K562 (cell line): Measurements from ENCODE around the gene CLHC1. TPM values are rescaled to one million over a fixed set of nuclear protein-coding genes. Genes with fewer than 3 reads are reported as not detected.

Experiments
- BDP1 ChIP-seq: IDR thresholded peaks from 3 replicates; pipeline ENCODE4 v1.6.1; 2011; ENCODE audit not compliant: insufficient read length, insufficient read depth
- BRF2 ChIP-seq: IDR thresholded peaks from 3 replicates; pipeline ENCODE4 v1.6.1; 2011; ENCODE audit warnings: borderline replicate concordance, mild to moderate bottlenecking; ENCODE audit not compliant: insufficient read length, insufficient read depth
- CHD1 ChIP-seq: fragments of 200-600 bp; sonication (generic); IDR thresholded peaks from one replicate; pipeline ENCODE4 v1.6.1; 2012; ENCODE audit warnings: mild to moderate bottlenecking, moderate library complexity, low read length, inconsistent platforms
- DIDO1 ChIP-seq: fragments of 450-650 bp; IDR thresholded peaks from 2 replicates; pipeline ENCODE4 v1.6.1; 2016; ENCODE audit warnings: low read depth, missing biosample characterization, missing genetic modification characterization
- EP400 ChIP-seq: fragments of 450-650 bp; IDR thresholded peaks from 2 replicates; pipeline ENCODE4 v1.6.1; 2017; ENCODE audit warnings: antibody characterized with exemption, mild to moderate bottlenecking, moderate library complexity
- FOXA1 ChIP-seq: fragments of 450-650 bp; IDR thresholded peaks from 2 replicates; pipeline ENCODE4 v1.6.1; 2016; ENCODE audit warnings: mild to moderate bottlenecking, borderline replicate concordance
- GTF2B ChIP-seq: IDR thresholded peaks from 2 replicates; pipeline ENCODE4 v1.6.1; 2011; ENCODE audit not compliant: insufficient read length; ENCODE audit errors: extremely low read depth
- HDAC6 ChIP-seq: IDR thresholded peaks from 2 replicates; pipeline ENCODE4 v1.6.1; 2012; ENCODE audit warnings: low read depth, mild to moderate bottlenecking, control low read depth, inconsistent platforms, low read length, moderate library complexity
- LEF1 ChIP-seq: fragments of 450-650 bp; IDR thresholded peaks from 2 replicates; pipeline ENCODE4 v1.6.1; 2016; ENCODE audit warnings: mild to moderate bottlenecking
- MED1 ChIP-seq: sonication (generic); formaldehyde crosslinking; IDR thresholded peaks from 2 replicates; pipeline ENCODE4 v1.8.1; 2023; ENCODE audit warnings: missing genetic modification reagents, borderline replicate concordance
- NR2F6 ChIP-seq: fragments of 450-650 bp; formaldehyde crosslinking; IDR thresholded peaks from 2 replicates; pipeline ENCODE4 v1.4.0; 2020; ENCODE audit warnings: mild to moderate bottlenecking
- PHF21A ChIP-seq: fragments of 450-650 bp; IDR thresholded peaks from 2 replicates; pipeline ENCODE4 v1.6.1; 2017; ENCODE audit warnings: low read depth, borderline replicate concordance
- PRMT5 ChIP-seq: sonication (generic); formaldehyde crosslinking; IDR thresholded peaks from 2 replicates; pipeline ENCODE4 v1.5.0; 2020; ENCODE audit warnings: missing genetic modification reagents
- SMAD1 ChIP-seq: fragments of 150-350 bp; IDR thresholded peaks from 2 replicates; pipeline ENCODE4 v1.6.1; 2014; ENCODE audit warnings: low read length, low read depth; ENCODE audit not compliant: partially characterized antibody
- SMC3 ChIP-seq: conservative IDR thresholded peaks from 2 replicates; pipeline ENCODE4 v1.6.1; 2011; ENCODE audit warnings: low read depth, low read length, improper control_type of control experiment; ENCODE audit not compliant: insufficient read depth
- SREBF2 ChIP-seq: sonication (generic); formaldehyde crosslinking; IDR thresholded peaks from 2 replicates; pipeline ENCODE4 v1.4.0; 2020; ENCODE audit warnings: mild to moderate bottlenecking, missing genetic modification reagents
- TAF15 ChIP-seq: fragments of 200-400 bp; formaldehyde crosslinking; IDR thresholded peaks from 2 replicates; pipeline ENCODE4 v1.6.1; 2017; ENCODE audit warnings: mild to moderate bottlenecking, low read depth, low read length, moderate library complexity
- TCF15 ChIP-seq: fragments of 250-450 bp; sonication (Bioruptor Pico); IDR thresholded peaks from 2 replicates; pipeline ENCODE4 v1.8.0; 2022; ENCODE audit warnings: moderate library complexity, mild to moderate bottlenecking, inconsistent platforms
- TEAD4 ChIP-seq, 2 experiments: sonication (generic) in 1 of 2; formaldehyde crosslinking in 1 of 2; IDR thresholded peaks; 2 replicates each; pipeline versions ENCODE4 v1.6.1 to v1.8.0; 2012 to 2022; ENCODE audit warnings: borderline replicate concordance in 1 of 2, inconsistent platforms in 1 of 2, low read length in 1 of 2, mild to moderate bottlenecking in 1 of 2, missing genetic modification reagents in 1 of 2
- TOE1 ChIP-seq, 2 experiments: fragments of 450-650 bp in 1 of 2; sonication (generic) in 1 of 2; formaldehyde crosslinking in 1 of 2; IDR thresholded peaks; 2 replicates each; pipeline versions ENCODE4 v1.7.1 to v1.8.0; 2016 to 2022; ENCODE audit warnings: borderline replicate concordance in 2 of 2, mild to moderate bottlenecking in 2 of 2, antibody characterized with exemption in 1 of 2, inconsistent platforms in 1 of 2, low read depth in 1 of 2, missing genetic modification reagents in 1 of 2, moderate library complexity in 1 of 2
- YBX1 ChIP-seq: fragments of 450-650 bp; IDR thresholded peaks from 2 replicates; pipeline ENCODE4 v1.7.1; 2016; ENCODE audit warnings: mild to moderate bottlenecking
- ZNF165 ChIP-seq: fragments of 250-450 bp; sonication (Bioruptor Pico); IDR thresholded peaks from 2 replicates; pipeline ENCODE4 v1.4.0; 2020; ENCODE audit warnings: borderline replicate concordance
- ZNF175 ChIP-seq: fragments of 200-800 bp; sonication (Bioruptor generic); IDR thresholded peaks from 2 replicates; pipeline ENCODE4 v1.6.1; 2016; ENCODE audit warnings: low read depth, mild to moderate bottlenecking, missing genetic modification characterization, missing compliant biosample characterization
- ZNF253 ChIP-seq: fragments of 250-450 bp; sonication (Bioruptor Pico); conservative IDR thresholded peaks from 2 replicates; pipeline ENCODE4 v1.6.1; 2021; ENCODE audit warnings: mild to moderate bottlenecking
- ZNF57 ChIP-seq: fragments of 450-650 bp; formaldehyde crosslinking; IDR thresholded peaks from 2 replicates; pipeline ENCODE4 v1.4.0; 2020; ENCODE audit warnings: mild to moderate bottlenecking, moderate library complexity
- ZNF76 ChIP-seq: fragments of 250-450 bp; sonication (Bioruptor Pico); IDR thresholded peaks from 2 replicates; pipeline ENCODE4 v1.4.0; 2020; ENCODE audit warnings: mild to moderate bottlenecking, moderate library complexity, borderline replicate concordance
- ZNF830 ChIP-seq: fragments of 250-450 bp; sonication (Bioruptor Pico); IDR thresholded peaks from 2 replicates; pipeline ENCODE4 v1.5.0; 2021; ENCODE audit warnings: mild to moderate bottlenecking
- ZSCAN32 ChIP-seq: fragments of 450-650 bp; formaldehyde crosslinking; IDR thresholded peaks from 2 replicates; pipeline ENCODE4 v1.4.0; 2020; ENCODE audit warnings: mild to moderate bottlenecking, moderate library complexity
- polyA plus RNA-seq, 8 experiments: library from polyadenylated mRNA; depleted of rRNA in 4 of 8; stranded (reverse) in 5 of 8; unstranded in 3 of 8; fragments of >200 nt; fragmentation: Nextera tagmentation in 2 of 8; fragmentation: Illumina TruSeq in 1 of 8; extraction: Ambion mirVana in 2 of 8; extraction: Trizol in 1 of 8; gene quantifications; 2 replicates each; pipeline versions ENCODE4 v1.2.1 to v1.2.3, GENCODE V29; 2011 to 2014; ENCODE audit warnings: inconsistent platforms in 1 of 8, missing spikeins in 1 of 8
- total RNA-seq, 7 experiments: library from RNA; depleted of rRNA in 6 of 7; stranded (reverse); fragments of >200 nt in 6 of 7; fragmentation: Illumina TruSeq in 2 of 7; extraction: Trizol in 2 of 7; gene quantifications; 2 replicates each; pipeline versions ENCODE4 v1.2.1 to v1.2.3, GENCODE V29; 2011 to 2021; ENCODE audit warnings: low replicate concordance in 1 of 7

Gene CLHC1
- total and polyA plus RNA-seq, 9 of the 15 experiments (the other 6 are each of a cell fraction or from before 2014, with no cell fraction given): 3.7 to 14.3 (median 8.6) TPM

GRCh38 chr2:55268907-55269644 lies 37.0 kb upstream of the CLHC1 start, which contains the start of gene MTIF2 (continued):
- no peak for TF ChIP-seq ZNF165
- TF ChIP-seq MED1: no peak
- TF ChIP-seq ZNF175: no peak; the same call in 1 of the 2 replicates
- TF ChIP-seq PHF21A: no peak
- no peak for TF ChIP-seq YBX1
- TF ChIP-seq SMAD1: peak; percentile 71
- peak; percentile 50 for TF ChIP-seq TEAD4 (IDR thresholded peaks at IDR 0.05; ENCODE audit: low read length)
- no peak for TF ChIP-seq TEAD4 (CRISPR knock-in tag; IDR thresholded peaks at IDR 0.05; ENCODE audit: borderline replicate concordance)
- TF ChIP-seq GTF2B: no peak
- no peak for TF ChIP-seq FOXA1
- TF ChIP-seq TOE1 (IDR thresholded peaks at IDR 0.05; ENCODE audit: borderline replicate concordance): peak; percentile 78
- no peak for TF ChIP-seq TOE1 (CRISPR knock-in tag; IDR thresholded peaks at IDR 0.05; ENCODE audit: borderline replicate concordance, low read depth)
- TF ChIP-seq ZNF57 (CRISPR knock-in tag): no peak
- TF ChIP-seq ZSCAN32 (CRISPR knock-in tag): no peak
- TF ChIP-seq ZNF253 (CRISPR knock-in tag): no peak
- TF ChIP-seq NR2F6 (CRISPR knock-in tag): no peak
- TF ChIP-seq SMC3: 0 out of 2 replicates have a peak, but pooled peaks have one; percentile 5
- TF ChIP-seq TAF15: no peak
- TF ChIP-seq ZNF76 (CRISPR knock-in tag): no peak
- no peak for TF ChIP-seq HDAC6
- no peak; the same call in 1 of the 2 replicates for TF ChIP-seq SREBF2
- no peak for TF ChIP-seq TCF15
- peak; percentile 59; the same call in 1 of the 2 replicates for TF ChIP-seq ZNF830 (CRISPR knock-in tag)
- TF ChIP-seq CHD1: no peak
- peak; percentile 90 for TF ChIP-seq DIDO1 (tag)
- TF ChIP-seq LEF1: no peak
- TF ChIP-seq PRMT5 (CRISPR knock-in tag): no peak
- no peak for TF ChIP-seq BRF2
- TF ChIP-seq BDP1: no peak
- TF ChIP-seq EP400: peak; percentile 97
